PC-9 (cell line): ENCODE results near the gene CADPS2.

Experiments used
- CTCF ChIP-seq: fragments of 200-600 bp; sonication (generic); conservative IDR thresholded peaks from 2 replicates; pipeline ENCODE4 v1.6.1; 2017; ENCODE audit warnings: mixed run types, antibody characterized with exemption, mild to moderate bottlenecking, moderate library complexity
- EZH2 ChIP-seq: fragments of 200-600 bp; sonication (generic); IDR thresholded peaks from 2 replicates; pipeline ENCODE4 v1.8.0; 2017; ENCODE audit warnings: antibody characterized with exemption, low read depth

GRCh38 chr7:122790132-122790531 is 96.1 kb downstream of the CADPS2 start:
- TF ChIP-seq CTCF (no peak), EZH2 (no peak)
